Mesothelial cell of epicardium (in vitro differentiated cells): ENCODE measurements around the gene SLC39A13. TPM values are rescaled to one million over a fixed set of nuclear protein-coding genes. Genes with fewer than 3 reads are reported as not detected.

Experiments used
- DNase-seq, 2 experiments: peaks; one replicate each; pipeline ENCODE4 v3.0.0; 2021; ENCODE audit warnings: low spot score in 2 of 2; ENCODE audit not compliant: unreplicated experiment in 2 of 2
- H3K27ac Mint-ChIP-seq: 2 replicates; pipeline ENCODE4 v1.8.0; 2021; ENCODE audit warnings: mixed read lengths
- H3K27me3 Mint-ChIP-seq: 2 replicates; pipeline ENCODE4 v1.8.0; 2021; ENCODE audit warnings: low read depth, mixed read lengths
- H3K36me3 Mint-ChIP-seq: 2 replicates; pipeline ENCODE4 v1.8.0; 2021; ENCODE audit warnings: mixed read lengths
- H3K4me1 Mint-ChIP-seq: 2 replicates; pipeline ENCODE4 v1.8.0; 2021; ENCODE audit warnings: mixed read lengths
- H3K4me3 Mint-ChIP-seq: 2 replicates; pipeline ENCODE4 v1.8.0; 2021; ENCODE audit warnings: mild to moderate bottlenecking, moderate library complexity, mixed read lengths
- H3K9me3 Mint-ChIP-seq: 2 replicates; pipeline ENCODE4 v1.8.0; 2021; ENCODE audit warnings: mixed read lengths
- total RNA-seq: library from RNA; stranded (reverse); gene quantifications from 3 replicates; pipeline ENCODE4 v1.2.1, GENCODE V29; 2021
- TF ChIP-seq, protein P1 (sequence below): fragments of 200-600 bp; sonication (generic); IDR thresholded peaks from one replicate; pipeline ENCODE4 v1.5.0; 2021; ENCODE audit warnings: antibody characterized with exemption; ENCODE audit not compliant: unreplicated experiment

The SLC39A13 gene
- total RNA-seq, 1 donor from 2014 or later: 69.5 TPM

DNA sequence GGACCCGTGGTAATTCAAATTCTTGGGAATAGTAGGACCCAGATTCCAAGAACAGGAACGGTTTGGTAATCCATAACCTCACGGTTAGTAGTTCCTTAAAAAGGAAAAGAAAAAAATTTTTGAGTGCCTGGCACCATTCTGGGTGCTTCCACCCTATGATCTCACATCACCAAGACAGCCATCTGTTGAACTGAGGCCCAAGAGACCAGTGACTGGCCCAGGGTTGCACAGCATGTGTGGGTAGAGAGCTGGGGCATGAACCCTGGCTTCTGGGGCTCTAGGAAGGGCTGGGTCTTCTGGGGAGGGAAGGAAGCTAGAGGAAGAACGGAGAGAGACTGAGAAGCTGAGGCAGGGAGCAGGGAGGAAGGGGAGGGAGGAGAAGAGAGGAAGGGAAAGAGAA lies 25.3 kb upstream of the SLC39A13 start:
- H3K27me3 Mint-ChIP-seq: no peaks in the 10 kb centered on the region
- H3K4me1 Mint-ChIP-seq: no peaks in the 10 kb centered on the region
- no peaks in the 10 kb centered on the region for H3K36me3 Mint-ChIP-seq
- H3K9me3 Mint-ChIP-seq: no peaks in the 10 kb centered on the region
- H3K4me3 Mint-ChIP-seq: no peak overlapping the region
- DNase-seq: no peak
- TF ChIP-seq, protein P1, sequence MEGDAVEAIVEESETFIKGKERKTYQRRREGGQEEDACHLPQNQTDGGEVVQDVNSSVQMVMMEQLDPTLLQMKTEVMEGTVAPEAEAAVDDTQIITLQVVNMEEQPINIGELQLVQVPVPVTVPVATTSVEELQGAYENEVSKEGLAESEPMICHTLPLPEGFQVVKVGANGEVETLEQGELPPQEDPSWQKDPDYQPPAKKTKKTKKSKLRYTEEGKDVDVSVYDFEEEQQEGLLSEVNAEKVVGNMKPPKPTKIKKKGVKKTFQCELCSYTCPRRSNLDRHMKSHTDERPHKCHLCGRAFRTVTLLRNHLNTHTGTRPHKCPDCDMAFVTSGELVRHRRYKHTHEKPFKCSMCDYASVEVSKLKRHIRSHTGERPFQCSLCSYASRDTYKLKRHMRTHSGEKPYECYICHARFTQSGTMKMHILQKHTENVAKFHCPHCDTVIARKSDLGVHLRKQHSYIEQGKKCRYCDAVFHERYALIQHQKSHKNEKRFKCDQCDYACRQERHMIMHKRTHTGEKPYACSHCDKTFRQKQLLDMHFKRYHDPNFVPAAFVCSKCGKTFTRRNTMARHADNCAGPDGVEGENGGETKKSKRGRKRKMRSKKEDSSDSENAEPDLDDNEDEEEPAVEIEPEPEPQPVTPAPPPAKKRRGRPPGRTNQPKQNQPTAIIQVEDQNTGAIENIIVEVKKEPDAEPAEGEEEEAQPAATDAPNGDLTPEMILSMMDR: no peak
- H3K27ac Mint-ChIP-seq: no peak overlapping the region

DNA sequence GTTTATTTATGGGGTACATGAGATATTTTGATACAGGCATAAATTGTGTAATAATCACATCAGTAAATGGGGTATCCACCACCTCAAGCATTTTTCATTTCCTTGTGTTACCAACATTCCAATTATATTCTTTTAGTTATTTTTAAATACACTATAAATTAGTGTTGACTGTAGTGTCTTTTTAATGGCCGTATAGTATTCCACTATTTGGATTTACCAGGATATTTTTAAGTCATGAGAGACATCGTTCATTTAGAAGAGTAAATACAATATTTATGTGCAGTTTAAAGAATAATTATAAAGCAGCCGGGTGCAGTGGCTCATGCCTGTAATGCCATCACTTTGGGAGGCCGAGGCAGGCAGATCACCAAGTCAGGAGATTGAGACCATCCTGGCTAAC lies 23.9 kb upstream of the SLC39A13 start:
- no peaks in the 10 kb centered on the region for H3K4me1 Mint-ChIP-seq
- H3K27ac Mint-ChIP-seq: no peak overlapping the region

DNA sequence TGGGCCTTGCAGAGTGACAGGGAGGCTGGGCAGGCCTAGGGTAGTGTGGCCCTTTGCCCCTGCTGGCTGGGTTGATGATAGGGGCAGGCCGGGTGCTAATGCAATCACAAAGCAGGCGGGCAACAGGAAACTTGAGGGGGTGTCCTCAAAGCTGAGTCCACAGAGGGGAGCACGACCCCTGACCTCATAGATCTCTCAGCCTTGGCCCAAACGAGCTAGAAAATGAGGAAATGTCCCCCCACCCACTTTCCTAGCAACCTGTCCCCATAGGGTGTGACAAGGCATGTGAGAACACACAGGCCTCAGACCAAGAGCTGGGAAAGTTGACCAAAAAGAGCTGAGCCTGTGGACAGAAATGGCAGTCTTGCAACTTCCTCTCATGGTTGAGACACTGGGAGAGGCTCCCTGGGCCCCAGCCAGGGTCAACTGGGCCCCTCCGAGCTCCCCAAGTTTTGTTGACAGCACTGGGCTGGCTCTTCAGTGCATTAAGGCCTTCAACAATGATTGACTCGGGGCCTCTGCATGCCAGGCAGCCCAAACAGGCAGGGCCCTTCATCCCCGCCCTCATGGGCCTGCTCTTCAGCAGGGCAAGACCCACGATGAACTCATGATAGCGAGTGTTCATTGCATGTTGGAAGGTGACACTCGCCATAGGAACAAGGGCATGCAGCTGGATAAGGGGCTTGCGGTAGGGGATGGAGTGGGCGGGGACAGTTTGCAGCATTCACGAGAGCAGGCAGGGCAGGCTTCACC lies 20.3 kb upstream of the SLC39A13 start:
- DNase-seq: no peak
- no peaks in the 10 kb centered on the region for H3K9me3 Mint-ChIP-seq
- no peak overlapping the region for H3K4me3 Mint-ChIP-seq
- TF ChIP-seq, protein P1: no peak
- no peak overlapping the region for H3K27ac Mint-ChIP-seq
- no peaks in the 10 kb centered on the region for H3K4me1 Mint-ChIP-seq
- no peaks in the 10 kb centered on the region for H3K36me3 Mint-ChIP-seq
- no peaks in the 10 kb centered on the region for H3K27me3 Mint-ChIP-seq

More for the DNA sequence above, 23.9 kb upstream of the SLC39A13 start:
- no peaks in the 10 kb centered on the region for H3K27me3 Mint-ChIP-seq
- no peaks in the 10 kb centered on the region for H3K9me3 Mint-ChIP-seq
- no peaks in the 10 kb centered on the region for H3K36me3 Mint-ChIP-seq
- TF ChIP-seq, protein P1: no peak
- no peak overlapping the region for H3K4me3 Mint-ChIP-seq
- DNase-seq: no peak

DNA sequence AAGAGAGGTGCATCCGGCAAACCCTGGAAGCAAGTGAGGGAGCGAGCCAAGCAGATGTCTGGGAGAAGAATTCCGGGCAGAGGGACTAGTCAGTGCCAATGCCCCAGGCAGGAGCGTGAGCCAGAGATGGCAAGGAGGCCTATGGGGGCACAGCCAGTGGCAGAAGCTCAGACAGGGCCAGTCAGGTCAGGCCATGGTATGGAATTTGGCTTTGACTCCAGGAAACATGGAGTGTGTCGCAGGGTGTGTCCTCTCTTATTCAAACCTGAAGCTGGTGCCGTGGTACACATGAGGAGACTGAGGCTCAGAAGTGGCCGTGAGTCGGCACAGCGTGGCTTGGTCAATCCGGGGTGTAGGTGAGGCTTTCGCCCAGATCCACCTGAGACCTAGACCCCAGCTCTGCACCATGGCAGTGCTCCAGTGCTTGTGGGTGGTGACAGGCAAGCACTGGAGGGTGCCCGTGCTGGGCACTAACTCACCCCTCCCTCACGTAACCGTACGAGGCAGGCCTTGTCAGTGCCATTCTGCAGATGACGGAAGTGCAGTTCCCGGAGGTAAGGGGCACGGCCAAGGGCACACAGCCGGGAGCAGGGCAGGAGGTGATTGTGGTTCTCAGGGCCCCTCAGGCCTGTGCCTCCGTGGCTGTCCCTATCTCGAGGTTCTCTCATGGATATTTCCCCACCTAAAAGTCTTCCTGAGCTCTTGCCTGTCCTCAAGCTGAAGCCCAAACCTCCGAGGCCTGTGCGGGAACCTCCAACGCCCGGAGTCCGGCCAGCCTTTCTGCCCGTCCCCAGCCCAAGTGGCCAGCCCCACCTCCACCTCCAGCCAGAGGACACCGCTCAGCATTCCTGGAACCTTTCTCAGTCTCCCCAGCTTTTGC lies 19.5 kb upstream of the SLC39A13 start:
- no peak for DNase-seq
- Mint-ChIP-seq H3K27me3 (no peaks in the 10 kb centered on the region), H3K9me3 (no peaks in the 10 kb centered on the region), H3K27ac (no peak overlapping the region), H3K36me3 (no peaks in the 10 kb centered on the region), H3K4me1 (no peaks in the 10 kb centered on the region), H3K4me3 (no peak overlapping the region)
- TF ChIP-seq, protein P1: no peak

DNA sequence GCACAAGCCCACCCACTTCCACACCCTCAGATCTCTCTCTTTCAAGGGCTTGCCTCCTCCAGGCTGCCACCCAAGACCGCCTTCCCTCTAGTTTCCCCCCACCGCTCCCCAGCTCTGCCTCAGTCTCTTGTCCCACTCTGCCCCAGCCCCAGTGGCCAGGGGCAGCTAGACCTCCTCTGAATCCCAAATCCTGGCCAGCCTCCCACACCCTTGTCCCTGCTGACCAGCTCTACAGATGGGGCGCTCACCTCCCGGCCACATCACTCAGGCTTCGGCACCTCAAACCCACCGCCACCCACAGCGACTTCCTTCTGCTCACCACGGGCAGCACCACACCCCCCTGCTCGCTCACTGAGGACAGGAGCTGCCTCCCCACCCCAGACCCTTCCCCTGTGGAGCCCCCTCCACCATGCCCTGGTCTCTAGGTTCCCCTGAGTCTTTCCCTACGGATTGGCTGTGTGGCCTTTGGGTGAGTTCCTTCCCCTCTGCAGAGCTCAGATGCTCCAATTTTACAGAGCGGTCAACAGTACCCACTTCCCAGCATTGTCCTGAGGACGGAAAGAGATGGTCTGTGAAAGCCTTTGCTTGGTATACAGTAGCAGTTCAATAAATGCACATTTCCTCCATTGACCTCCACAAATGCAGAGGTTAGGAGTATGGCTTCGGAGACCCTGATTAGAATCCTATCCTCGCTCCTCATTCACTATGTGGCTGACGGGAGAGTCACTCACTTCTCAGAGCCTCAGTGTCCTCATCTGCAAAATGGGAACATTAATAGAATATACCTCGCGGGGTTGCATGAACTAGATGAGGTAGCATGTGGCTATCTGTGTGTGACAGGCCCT lies 18.6 kb upstream of the SLC39A13 start:
- H3K36me3 Mint-ChIP-seq: no peaks in the 10 kb centered on the region
- no peaks in the 10 kb centered on the region for H3K4me1 Mint-ChIP-seq
- H3K9me3 Mint-ChIP-seq: no peaks in the 10 kb centered on the region
- no peak overlapping the region for H3K27ac Mint-ChIP-seq
- H3K27me3 Mint-ChIP-seq: no peaks in the 10 kb centered on the region
- H3K4me3 Mint-ChIP-seq: no peak overlapping the region
- TF ChIP-seq, protein P1: no peak
- DNase-seq: no peak
